Activated naive CD4-positive, alpha-beta T cell treated with anti-CD3 and anti-CD28 coated beads, Interleukin-2, amount 50 U/mL, for 24 hours (primary cell): Measurements from ENCODE around the gene NTN4.
"Not testable (repeated sequence)": the region's sequence is repeated elsewhere in the genome, so short reads cannot be mapped to it uniquely, and the experiment has no call there.

Experiments
- H3K27ac Mint-ChIP-seq: one replicate; pipeline ENCODE4 v1.8.0; 2021; ENCODE audit warnings: mild to moderate bottlenecking, mixed read lengths
- H3K27me3 Mint-ChIP-seq: one replicate; pipeline ENCODE4 v1.8.0; 2021; ENCODE audit warnings: mixed read lengths
- H3K36me3 Mint-ChIP-seq: one replicate; pipeline ENCODE4 v1.8.0; 2021; ENCODE audit warnings: mixed read lengths
- H3K4me1 Mint-ChIP-seq: one replicate; pipeline ENCODE4 v1.8.0; 2021; ENCODE audit warnings: mixed read lengths
- H3K4me3 Mint-ChIP-seq: one replicate; pipeline ENCODE4 v1.8.0; 2021; ENCODE audit warnings: mild to moderate bottlenecking, mixed read lengths
- H3K9me3 Mint-ChIP-seq: one replicate; pipeline ENCODE4 v1.8.0; 2021; ENCODE audit warnings: mixed read lengths

Gene NTN4

DNA sequence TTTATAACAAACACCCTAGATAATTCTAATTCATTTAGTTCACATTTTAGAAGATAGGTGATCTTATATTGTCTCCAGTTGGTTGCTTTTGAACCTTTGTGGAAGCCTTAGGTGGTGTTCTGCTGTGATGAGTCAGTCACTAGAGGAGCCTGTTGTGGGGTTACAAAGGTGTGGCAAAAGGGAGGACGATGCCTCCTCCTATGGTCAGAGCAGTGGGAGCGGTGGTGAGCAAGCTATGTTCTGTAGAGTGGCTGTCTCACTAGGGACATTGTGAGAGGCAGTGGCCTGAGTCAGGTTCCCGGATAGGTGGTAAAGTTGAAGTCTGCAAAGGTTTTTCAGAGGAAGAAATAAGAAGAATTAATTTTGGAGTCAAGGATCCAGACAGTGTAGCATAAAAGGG is 167.7 kb downstream of the NTN4 start:
- no peaks in the 10 kb centered on the region for H3K36me3 Mint-ChIP-seq
- no peak overlapping the region for H3K4me3 Mint-ChIP-seq
- no peaks in the 10 kb centered on the region for H3K9me3 Mint-ChIP-seq
- no peaks in the 10 kb centered on the region for H3K4me1 Mint-ChIP-seq
- H3K27me3 Mint-ChIP-seq = no peaks in the 10 kb centered on the region
- no peak overlapping the region for H3K27ac Mint-ChIP-seq

GRCh38 chr12:95621725-95622124 is 168.8 kb downstream of the NTN4 start:
- no peaks in the 10 kb centered on the region for H3K36me3 Mint-ChIP-seq
- no peaks in the 10 kb centered on the region for H3K9me3 Mint-ChIP-seq
- no peaks in the 10 kb centered on the region for H3K27me3 Mint-ChIP-seq
- no peak overlapping the region for H3K4me3 Mint-ChIP-seq
- H3K27ac Mint-ChIP-seq = no peak overlapping the region
- H3K4me1 Mint-ChIP-seq = no peaks in the 10 kb centered on the region

GRCh38 chr12:95620171-95620570 is 170.4 kb downstream of the NTN4 start:
- no peak overlapping the region for H3K27ac Mint-ChIP-seq
- no peaks in the 10 kb centered on the region for H3K27me3 Mint-ChIP-seq
- H3K9me3 Mint-ChIP-seq = no peaks in the 10 kb centered on the region
- H3K4me1 Mint-ChIP-seq = no peaks in the 10 kb centered on the region
- H3K4me3 Mint-ChIP-seq = no peak overlapping the region
- H3K36me3 Mint-ChIP-seq = no peaks in the 10 kb centered on the region

DNA sequence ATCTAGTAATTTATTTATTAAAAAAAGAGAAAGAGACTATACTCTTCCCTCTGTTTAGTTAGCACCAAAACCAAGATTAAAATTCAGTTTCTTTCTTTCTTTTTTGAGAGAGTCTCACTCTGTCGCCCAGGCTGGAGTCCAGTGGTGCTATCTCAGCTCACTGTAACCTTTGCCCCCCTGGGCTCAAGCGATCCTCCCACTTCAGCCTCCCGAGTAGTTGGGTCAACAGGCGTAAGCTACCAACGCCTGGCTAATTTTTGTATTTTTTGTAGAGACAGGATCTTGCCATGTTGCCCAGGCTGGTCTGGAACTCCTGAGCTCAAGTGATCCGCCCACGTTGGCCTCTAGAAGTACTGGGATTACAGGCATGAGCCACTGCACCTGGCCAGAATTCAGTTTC is 174.1 kb downstream of the NTN4 start:
- not testable (repeated sequence) for H3K4me3 Mint-ChIP-seq, H3K4me1 Mint-ChIP-seq, H3K27me3 Mint-ChIP-seq, H3K27ac Mint-ChIP-seq, H3K9me3 Mint-ChIP-seq, H3K36me3 Mint-ChIP-seq

DNA sequence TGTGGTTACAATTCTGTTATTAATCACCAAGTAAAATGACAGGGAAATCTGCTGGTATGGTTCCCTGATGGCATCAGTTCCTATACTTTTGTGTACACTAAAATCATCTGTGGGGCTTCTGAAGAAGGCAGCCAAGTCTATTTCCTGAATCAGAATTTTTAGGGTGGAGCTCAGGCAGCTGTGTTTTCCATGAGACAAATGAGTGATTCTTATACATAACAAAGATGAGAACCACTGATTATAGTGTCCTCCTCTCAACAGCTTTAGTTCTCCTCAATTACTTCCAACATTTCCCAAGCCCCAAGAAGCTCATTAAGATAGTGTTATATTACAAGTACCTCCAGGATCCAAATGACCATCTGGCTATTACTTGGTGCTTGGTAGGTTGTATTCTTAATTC is 174.8 kb downstream of the NTN4 start:
- no peaks in the 10 kb centered on the region for H3K9me3 Mint-ChIP-seq
- H3K27ac Mint-ChIP-seq = no peak overlapping the region
- no peaks in the 10 kb centered on the region for H3K27me3 Mint-ChIP-seq
- H3K36me3 Mint-ChIP-seq = no peaks in the 10 kb centered on the region
- H3K4me1 Mint-ChIP-seq = no peaks in the 10 kb centered on the region
- no peak overlapping the region for H3K4me3 Mint-ChIP-seq

- Mint-ChIP-seq H3K27ac (no peak overlapping the region), H3K9me3 (no peaks in the 10 kb centered on the region), H3K36me3 (no peaks in the 10 kb centered on the region), H3K4me1 (no peaks in the 10 kb centered on the region), H3K27me3 (no peaks in the 10 kb centered on the region), H3K4me3 (no peak overlapping the region)
These were observed 176.1 kb downstream of the NTN4 start for GRCh38 chr12:95614390-95614982.

GRCh38 chr12:95613021-95613420 is 177.5 kb downstream of the NTN4 start:
- Mint-ChIP-seq H3K4me1 (no peaks in the 10 kb centered on the region), H3K36me3 (no peaks in the 10 kb centered on the region), H3K9me3 (no peaks in the 10 kb centered on the region), H3K27ac (no peak overlapping the region), H3K4me3 (no peak overlapping the region), H3K27me3 (no peaks in the 10 kb centered on the region)

GRCh38 chr12:95611676-95612309 is 178.8 kb downstream of the NTN4 start:
- Mint-ChIP-seq H3K36me3 (no peaks in the 10 kb centered on the region), H3K27me3 (no peaks in the 10 kb centered on the region), H3K4me3 (no peak overlapping the region), H3K9me3 (no peaks in the 10 kb centered on the region), H3K4me1 (no peaks in the 10 kb centered on the region), H3K27ac (no peak overlapping the region)

DNA sequence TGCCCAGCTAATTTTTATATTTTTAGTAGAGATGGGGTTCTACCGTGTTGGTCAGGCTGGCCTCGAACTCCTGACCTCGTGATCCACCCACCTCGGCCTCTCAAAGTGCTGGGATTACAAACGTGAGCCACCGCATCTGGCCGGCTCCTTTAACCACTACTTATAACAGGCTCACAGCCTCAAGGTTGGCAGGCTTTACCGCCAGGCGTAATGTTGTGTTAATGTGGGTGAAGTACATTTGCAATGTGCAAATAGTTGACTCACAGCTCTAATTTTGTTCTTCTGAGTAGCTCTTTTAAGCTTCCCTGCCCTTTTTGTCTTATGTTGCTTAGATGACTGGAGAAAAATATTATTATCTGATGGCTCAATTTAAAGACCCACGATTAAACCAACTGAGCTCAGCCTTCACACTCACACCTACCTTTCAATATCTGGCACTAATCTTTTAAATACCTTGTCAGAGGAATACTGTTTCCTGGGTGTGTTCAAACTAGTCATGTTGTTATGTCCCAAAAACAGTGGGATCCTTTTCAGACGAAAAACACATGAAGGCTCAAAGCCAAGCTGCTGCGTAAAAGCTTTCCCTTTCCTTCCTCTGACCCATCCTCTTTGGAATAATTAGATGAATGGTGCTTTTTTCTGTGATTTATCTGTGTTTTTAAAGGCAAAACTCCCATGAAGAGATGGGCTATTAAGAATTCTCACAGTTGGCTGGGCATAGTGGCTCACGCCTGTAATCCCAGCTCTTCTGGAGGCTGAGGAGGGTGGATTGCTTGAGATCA is 182.1 kb downstream of the NTN4 start:
- Mint-ChIP-seq H3K27me3 (no peaks in the 10 kb centered on the region), H3K27ac (no peak overlapping the region), H3K4me1 (no peaks in the 10 kb centered on the region), H3K9me3 (no peaks in the 10 kb centered on the region), H3K4me3 (no peak overlapping the region), H3K36me3 (no peaks in the 10 kb centered on the region)
